IMR-90 (cell line): ENCODE measurements around the gene SLC24A3. TPM values are rescaled to one million over a fixed set of nuclear protein-coding genes. Genes with fewer than 3 reads are reported as not detected.

ENCODE experiments used
- ATAC-seq: fragments of 200-7000 bp; cut with Tn5 transposase; 2 replicates; pipeline ENCODE4 v1.9.1; 2020; ENCODE audit warnings: low read depth, mild to moderate bottlenecking, moderate library complexity
- BruUV-seq: library from RNA; stranded (reverse); fragments of 400-500 nt; replicated peaks from 2 replicates; lab custom pipeline; 2021; lab: Mats Ljungman, UMichigan
- CTCF ChIA-PET: fragments of 300-600 bp; formaldehyde crosslinking; extraction: SDS; loops from one replicate; lab custom pipeline; 2021; ENCODE audit warnings: antibody characterized with exemption; lab: Yijun Ruan, JAX
- POLR2A ChIA-PET: fragments of 300-600 bp; sonication (Branson Sonifier 250); formaldehyde crosslinking; loops from one replicate; lab custom pipeline; 2022; ENCODE audit warnings: antibody characterized with exemption; ENCODE audit not compliant: unreplicated experiment; lab: Charles Lee
- DNase-seq: peaks from one replicate; pipeline ENCODE4 v3.0.0; 2013
- H2AFZ ChIP-seq: replicated peaks from 2 replicates; pipeline ENCODE3; 2013; ENCODE audit warnings: low read length, mild to moderate bottlenecking; ENCODE audit not compliant: poor library complexity
- H2AK5ac ChIP-seq: 2 replicates; pipeline ENCODE4 v1.6.1; 2013; ENCODE audit warnings: low read depth, low read length, inconsistent platforms
- H2AK9ac ChIP-seq: replicated peaks from 2 replicates; pipeline ENCODE3; 2013; ENCODE audit warnings: mild to moderate bottlenecking, low read depth, low read length, moderate library complexity; ENCODE audit not compliant: poor library complexity
- H2BK120ac ChIP-seq: 2 replicates; pipeline ENCODE4 v1.6.1; 2013; ENCODE audit warnings: low read depth, low read length, inconsistent platforms
- H2BK15ac ChIP-seq: 3 replicates; pipeline ENCODE4 v1.6.1; 2013; ENCODE audit warnings: low read depth, low read length, inconsistent platforms
- H2BK20ac ChIP-seq: 2 replicates; pipeline ENCODE4 v1.6.1; 2013; ENCODE audit warnings: low read depth, mild to moderate bottlenecking, inconsistent platforms, low read length, moderate library complexity
- H2BK5ac ChIP-seq: 2 replicates; pipeline ENCODE4 v1.6.1; 2013; ENCODE audit warnings: mild to moderate bottlenecking, low read depth, low read length, inconsistent platforms; ENCODE audit not compliant: poor library complexity, severe bottlenecking
- H3K14ac ChIP-seq: replicated peaks from 2 replicates; pipeline ENCODE4 v1.6.1; 2013; ENCODE audit warnings: low read depth, low read length, inconsistent platforms
- H3K18ac ChIP-seq: 2 replicates; pipeline ENCODE4 v1.6.1; 2013; ENCODE audit warnings: low read depth, low read length, control low read depth
- H3K23ac ChIP-seq: 2 replicates; pipeline ENCODE4 v1.6.1; 2013; ENCODE audit warnings: low read depth, low read length, inconsistent platforms
- H3K27ac ChIP-seq: 2 replicates; pipeline ENCODE4 v1.5.1; 2013; ENCODE audit warnings: mild to moderate bottlenecking, control low read depth, low read length; ENCODE audit not compliant: insufficient read depth
- H3K27me3 ChIP-seq: 2 replicates; pipeline ENCODE4 v1.6.1; 2013; ENCODE audit warnings: low read length; ENCODE audit not compliant: control insufficient read depth, insufficient read depth
- H3K36me3 ChIP-seq: 2 replicates; pipeline ENCODE4 v1.6.1; 2013; ENCODE audit warnings: low read length, mixed read lengths; ENCODE audit not compliant: control insufficient read depth, insufficient read depth
- H3K4ac ChIP-seq: 2 replicates; pipeline ENCODE4 v1.6.1; 2013; ENCODE audit warnings: low read depth, low read length, inconsistent platforms
- H3K4me1 ChIP-seq: 2 replicates; pipeline ENCODE4 v1.6.1; 2013; ENCODE audit warnings: low read length, mixed read lengths; ENCODE audit not compliant: control insufficient read depth, insufficient read depth
- H3K4me2 ChIP-seq: 2 replicates; pipeline ENCODE4 v1.6.1; 2013; ENCODE audit warnings: low read depth, mild to moderate bottlenecking, control low read depth, low read length, moderate library complexity
- H3K4me3 ChIP-seq: 2 replicates; pipeline ENCODE4 v1.5.1; 2013; ENCODE audit warnings: low read depth, mild to moderate bottlenecking, control low read depth, low read length, moderate library complexity; ENCODE audit not compliant: insufficient read depth
- H3K56ac ChIP-seq: 2 replicates; pipeline ENCODE4 v1.6.1; 2013; ENCODE audit warnings: low read length, inconsistent platforms; ENCODE audit not compliant: insufficient read depth; ENCODE audit errors: extremely low read depth
- H3K79me1 ChIP-seq, 2 experiments: 2 replicates each; pipeline ENCODE4 v1.6.1; 2013; ENCODE audit warnings: low read length in 2 of 2, inconsistent platforms in 1 of 2, low read depth in 1 of 2
- H3K9ac ChIP-seq: 2 replicates; pipeline ENCODE4 v1.6.1; 2013; ENCODE audit warnings: low read depth, low read length, control low read depth
- H3K9me1 ChIP-seq: 2 replicates; pipeline ENCODE4 v1.6.1; 2013; ENCODE audit warnings: low read length, inconsistent platforms; ENCODE audit not compliant: insufficient read depth
- H3K9me3 ChIP-seq: 2 replicates; pipeline ENCODE4 v1.6.1; 2013; ENCODE audit warnings: low read length; ENCODE audit not compliant: control insufficient read depth, insufficient read depth
- H4K20me1 ChIP-seq: 2 replicates; pipeline ENCODE4 v1.6.1; 2013; ENCODE audit warnings: low read length, inconsistent platforms; ENCODE audit not compliant: insufficient read depth
- H4K5ac ChIP-seq: 2 replicates; pipeline ENCODE4 v1.6.1; 2013; ENCODE audit warnings: mild to moderate bottlenecking, low read depth, low read length, control low read depth
- H4K8ac ChIP-seq, 2 experiments: 2 replicates each; pipeline ENCODE4 v1.6.1; 2013; ENCODE audit warnings: low read depth in 2 of 2, low read length in 2 of 2, control low read depth in 1 of 2, inconsistent platforms in 1 of 2
- H4K91ac ChIP-seq: 2 replicates; pipeline ENCODE4 v1.6.1; 2013; ENCODE audit warnings: low read depth, low read length, inconsistent platforms; ENCODE audit not compliant: insufficient read depth
- CEBPB ChIP-seq: IDR thresholded peaks from 2 replicates; pipeline ENCODE4 v1.6.1; 2012; ENCODE audit warnings: low read depth, low read length, improper control_type of control experiment
- CTCF ChIP-seq: conservative IDR thresholded peaks from 2 replicates; pipeline ENCODE4 v1.5.1; 2012; ENCODE audit warnings: mild to moderate bottlenecking, low read depth, low read length, improper control_type of control experiment
- MAZ ChIP-seq: IDR thresholded peaks from 2 replicates; pipeline ENCODE4 v1.6.1; 2012; ENCODE audit warnings: low read depth, mild to moderate bottlenecking, low read length, improper control_type of control experiment, moderate library complexity, borderline replicate concordance
- NFE2L2 ChIP-seq: fragments of 150-350 bp; IDR thresholded peaks from 2 replicates; pipeline ENCODE4 v1.6.1; 2016; ENCODE audit warnings: low read depth, mild to moderate bottlenecking, low read length
- WGBS, 2 experiments: methylation state at CpG; one replicate each; pipeline versions ENCODE4 v1.1.5 to v1.1.7; 2013; ENCODE audit warnings: missing lambda C conversion rate in 2 of 2; ENCODE audit not compliant: insufficient read length in 1 of 2; ENCODE audit errors: extremely low coverage in 2 of 2; 5-methylcytosine and 5-hydroxymethylcytosine counted together
- dilution Hi-C: fragments of 300-500 bp; cut with HindIII; formaldehyde crosslinking; loops from one replicate; pipeline ENCODE4 v1.14.3; 2018; ENCODE audit warnings: low sequenced_read_pairs; ENCODE audit not compliant: unreplicated experiment
- in situ Hi-C: fragments of 300-500 bp; cut with MboI; formaldehyde crosslinking; loops from 3 replicates; pipeline ENCODE4 v1.14.3; 2019; ENCODE audit warnings: low sequenced_read_pairs, inconsistent platforms, mixed read lengths
- intact Hi-C: fragments of 100-400 bp; cut with micrococcal nuclease; formaldehyde crosslinking; loops from 2 replicates; pipeline ENCODE4 v1.10.0; 2022
- polyA plus RNA-seq, 3 experiments: library from polyadenylated mRNA; depleted of rRNA; stranded (reverse); fragments of >200 nt; gene quantifications; 2 replicates each; pipeline ENCODE4 v1.2.3, GENCODE V29; 2012; ENCODE audit warnings: low replicate concordance in 1 of 3
- total RNA-seq: library from RNA; depleted of rRNA; stranded (reverse); fragments of >200 nt; gene quantifications from 2 replicates; pipeline ENCODE4 v1.2.3, GENCODE V29; 2012

Gene SLC24A3
- total and polyA plus RNA-seq, 2 of the 4 experiments (the other 2 are of a cell fraction), result not detected

- Histone ChIP-seq H2BK20ac (no peak overlapping the region), H3K27ac (no peak overlapping the region), H4K20me1 (no peaks in the 10 kb centered on the region), H2BK5ac (no peak overlapping the region), H3K9me3 (no peaks in the 10 kb centered on the region), H3K56ac (no peak overlapping the region), H2AK9ac (no peak overlapping the region), H3K18ac (no peak overlapping the region), H3K27me3 (no peaks in the 10 kb centered on the region), H3K23ac (no peak overlapping the region), H3K9ac (no peak overlapping the region), H3K79me1 (no peaks in the 10 kb centered on the region), H4K5ac (no peak overlapping the region), H3K4ac (no peak overlapping the region), H3K4me2 (no peak overlapping the region), H3K14ac (no peak overlapping the region), H2AFZ (no peak overlapping the region), H3K4me1 (no peaks in the 10 kb centered on the region), H3K4me3 (no peak overlapping the region), H2BK120ac (no peak overlapping the region), H2BK15ac (no peak overlapping the region), H3K36me3 (no peaks in the 10 kb centered on the region), H2AK5ac (no peak overlapping the region), H3K9me1 (no peaks in the 10 kb centered on the region), H4K91ac (no peak overlapping the region), H4K8ac (no peak overlapping the region)
- WGBS, 2 experiments, result 0% methylated on average over 2 of the region's 9 CpGs; no CpG with 5 or more reads in 1 of the 2 experiments
- intact Hi-C loops, result no loop called here
- ChIA-PET POLR2A (no interaction called here), CTCF (no interaction called here)
- no TSS peak for BruUV-seq
- DNase-seq (no peak), ATAC-seq (no peak)
- dilution Hi-C loops, result no loop called here
- in situ Hi-C loops, result no loop called here
- TF ChIP-seq MAZ (no peak), NFE2L2 (no peak), CEBPB (no peak), CTCF (no peak)
Observed at GRCh38 chr20:19451923-19452295, 239.5 kb downstream of the SLC24A3 start.
